Tongue (tissue), 2 donors: ENCODE data around the gene DPYSL5. TPM values are rescaled to one million over a fixed set of nuclear protein-coding genes. Genes with fewer than 3 reads are reported as not detected.
"Not testable (repeated sequence)": the region's sequence is repeated elsewhere in the genome, so short reads cannot be mapped to it uniquely, and the experiment has no call there.

Source experiments
- DNase-seq: peaks from one replicate; pipeline ENCODE4 v3.0.0-alpha.2; 2015
- total RNA-seq: library from RNA; depleted of rRNA; stranded (reverse); fragments of >200 nt; gene quantifications from one replicate; pipeline ENCODE4 v1.2.3, GENCODE V29; 2014

DPYSL5 gene
- total RNA-seq, 1 donor from 2014 or later: 3.3 TPM

DNA sequence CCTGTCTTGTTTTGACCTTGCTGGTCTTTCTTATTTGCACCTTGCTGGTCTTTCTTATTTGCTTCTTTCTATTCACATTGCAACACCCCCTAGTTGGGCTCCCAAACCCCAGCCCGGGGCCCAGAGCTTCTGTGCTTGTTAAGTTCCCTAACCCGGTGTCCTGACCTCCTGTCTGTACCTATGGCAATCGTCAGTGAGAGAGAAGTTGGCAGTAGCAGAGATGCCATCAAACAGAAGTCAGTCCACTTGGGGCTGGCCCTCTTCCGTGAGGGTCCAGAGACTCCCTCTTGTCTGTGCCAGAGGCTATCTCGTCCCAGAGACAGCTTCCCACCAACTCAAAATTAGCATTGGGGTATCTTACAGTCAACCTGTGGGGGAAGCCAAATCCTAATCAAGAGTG is 55.7 kb downstream of the DPYSL5 start:
- no peak for DNase-seq

DNA sequence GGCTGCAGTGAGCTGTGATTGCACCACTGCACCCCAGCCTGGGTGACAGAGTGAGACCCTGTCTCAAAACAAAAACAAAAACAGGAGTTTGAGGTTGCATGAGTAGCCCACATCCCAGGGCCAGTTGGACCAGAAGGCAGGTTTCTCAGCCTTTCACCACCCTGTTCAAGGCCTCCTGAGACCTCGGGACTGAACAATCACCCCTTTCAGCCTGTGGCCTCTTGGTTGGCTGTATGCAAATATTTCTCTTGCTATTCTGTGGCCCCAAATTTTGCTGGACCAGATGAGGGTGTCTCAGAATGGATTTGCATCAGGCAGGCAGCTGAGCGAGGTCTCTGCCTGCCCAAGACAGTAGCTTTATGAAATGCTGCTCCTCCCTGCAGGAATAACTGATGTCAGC is 56.9 kb downstream of the DPYSL5 start:
- DNase-seq: no peak

DNA sequence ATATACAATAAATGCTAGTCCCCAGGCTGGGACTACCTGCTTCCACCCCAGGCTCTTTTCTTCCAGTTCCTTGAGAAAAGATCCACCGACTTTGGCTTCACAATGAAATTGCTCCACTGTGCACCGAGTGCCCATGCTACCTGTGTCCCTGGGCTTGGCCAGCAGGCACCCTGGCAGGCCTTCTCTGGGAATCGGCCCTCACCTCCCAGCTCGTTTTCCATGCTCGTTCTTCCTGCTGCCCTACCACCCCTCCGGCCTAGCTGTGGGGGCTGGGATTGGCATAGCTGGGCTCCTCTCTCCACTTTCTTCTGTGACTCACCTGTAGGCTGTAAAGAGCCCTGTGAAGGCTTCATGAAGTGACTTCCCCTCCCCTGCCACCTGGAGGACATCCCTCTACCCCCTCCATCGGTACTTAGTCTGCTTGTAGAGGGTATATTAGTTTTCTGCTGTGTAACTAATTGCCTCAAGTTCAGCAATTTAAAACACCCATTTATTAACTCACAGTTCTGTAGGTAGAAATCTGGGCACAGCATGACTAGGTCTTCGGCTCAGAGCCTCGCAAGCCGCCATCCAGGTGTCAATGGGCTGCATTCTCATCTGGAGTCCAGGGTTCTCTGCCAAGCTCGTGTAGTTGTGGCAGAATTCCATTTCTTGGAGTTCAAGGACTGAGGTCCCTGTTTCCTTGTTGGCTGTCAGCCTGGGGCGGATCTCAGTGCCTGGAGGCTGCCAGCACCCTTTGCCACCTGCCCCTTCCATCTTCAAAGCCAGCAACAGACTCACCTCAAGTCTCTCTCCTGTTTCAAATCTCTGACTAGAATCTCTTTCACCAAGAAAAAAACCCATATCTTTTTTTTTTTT is 57.6 kb downstream of the DPYSL5 start:
- no peak for DNase-seq

DNA sequence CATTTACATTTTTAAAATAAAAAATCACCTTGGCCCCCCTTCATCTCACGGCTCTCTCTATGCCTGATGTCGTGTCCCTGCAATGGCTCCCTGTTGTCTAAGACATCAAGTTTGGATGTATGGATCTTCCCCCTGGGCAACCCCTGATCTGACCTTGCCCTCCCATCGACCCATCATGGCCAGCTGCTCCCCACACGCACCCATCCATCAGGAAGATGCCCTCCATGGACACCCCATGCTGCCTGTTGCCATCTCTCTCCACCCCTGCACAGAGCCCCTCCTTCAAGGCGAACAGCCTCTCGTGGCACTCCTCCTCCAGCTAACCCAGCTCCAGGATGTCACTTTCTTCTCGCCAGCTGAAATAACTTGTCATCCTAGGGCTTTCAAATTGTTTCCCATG is 59.5 kb downstream of the DPYSL5 start:
- no peak for DNase-seq

DNA sequence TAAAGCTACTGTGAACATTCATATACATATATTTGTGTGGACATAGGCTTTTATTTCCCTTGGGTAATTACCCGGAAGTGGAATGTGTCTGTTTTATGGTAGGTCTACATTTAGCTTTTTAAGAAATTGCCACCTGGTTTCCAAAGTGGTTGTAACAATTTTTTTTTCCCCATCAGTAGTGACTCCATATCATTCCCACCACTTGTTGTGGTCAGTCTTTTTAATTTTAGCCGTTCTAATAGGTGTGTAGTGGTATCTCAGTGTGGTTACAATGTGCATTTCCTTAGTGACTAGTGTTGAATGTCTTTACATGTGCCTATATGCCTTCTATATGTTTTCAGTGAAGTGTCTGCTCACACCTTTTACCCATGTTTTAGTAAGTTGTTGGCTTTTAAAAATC is 62.2 kb downstream of the DPYSL5 start:
- no peak for DNase-seq

DNA sequence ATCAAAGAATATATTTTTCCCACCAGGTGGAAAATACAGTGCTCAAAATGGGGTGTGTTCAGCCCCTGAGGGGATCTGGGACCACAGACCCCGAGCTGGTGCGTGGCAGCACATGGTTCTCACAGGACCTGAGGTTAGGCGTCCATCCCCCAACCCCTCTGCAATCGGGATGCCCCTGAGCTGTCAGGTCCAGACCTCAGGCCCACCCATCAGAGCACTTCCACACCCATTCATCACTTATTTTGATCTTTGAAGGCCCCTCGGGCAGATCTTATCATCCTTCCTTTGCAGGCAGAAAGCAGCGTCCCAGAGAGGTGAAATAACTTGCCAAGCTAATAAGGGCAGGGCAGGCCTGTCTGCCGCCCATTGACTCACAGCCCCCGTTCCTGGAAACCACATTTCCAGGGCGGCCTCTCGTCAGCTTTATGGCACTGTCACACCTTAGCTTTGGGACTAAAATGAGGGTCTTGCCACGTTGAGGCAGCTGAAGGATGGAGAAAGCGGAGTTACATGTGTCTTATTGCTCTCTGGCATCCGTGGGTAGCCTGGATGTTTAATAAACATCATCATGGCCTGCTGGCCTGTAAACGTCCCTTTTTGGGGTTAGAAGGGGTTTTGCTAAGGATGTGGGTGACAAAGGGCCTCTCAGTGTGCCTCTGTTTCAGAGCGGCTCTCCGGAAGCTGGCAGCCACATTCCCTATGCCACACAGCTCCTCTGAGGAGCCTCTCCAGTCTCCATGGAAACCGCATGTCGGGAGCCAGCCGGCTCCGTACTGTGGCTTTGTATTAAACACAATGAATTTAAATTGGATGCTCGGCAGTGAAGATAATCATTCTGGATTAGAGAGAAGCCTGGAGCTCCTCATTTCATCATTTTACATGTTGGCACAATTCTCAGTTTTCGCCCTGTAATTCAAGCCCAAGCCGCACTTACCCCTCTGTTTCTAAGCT is 64.3 kb downstream of the DPYSL5 start:
- peak; percentile 70 for DNase-seq

DNA sequence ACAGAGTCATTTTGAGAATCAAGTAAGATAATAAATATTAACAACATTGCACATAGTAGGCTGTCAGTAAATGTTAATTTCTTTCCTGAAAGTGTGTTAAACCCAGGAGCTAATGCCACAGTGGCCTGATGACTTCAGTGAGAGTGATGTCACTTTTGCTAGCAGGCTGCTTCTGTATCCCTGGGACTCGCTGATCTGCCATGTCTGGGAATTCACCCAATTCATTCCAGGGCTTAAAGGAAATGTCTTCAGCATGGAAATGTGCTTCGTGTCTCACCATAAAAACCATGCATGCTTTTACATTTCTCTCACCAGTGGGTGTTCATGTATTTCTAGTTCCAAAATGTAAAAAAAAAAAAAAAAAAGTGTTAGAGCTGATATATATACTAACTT is 65.7 kb downstream of the DPYSL5 start:
- peak; percentile 71 for DNase-seq

DNA sequence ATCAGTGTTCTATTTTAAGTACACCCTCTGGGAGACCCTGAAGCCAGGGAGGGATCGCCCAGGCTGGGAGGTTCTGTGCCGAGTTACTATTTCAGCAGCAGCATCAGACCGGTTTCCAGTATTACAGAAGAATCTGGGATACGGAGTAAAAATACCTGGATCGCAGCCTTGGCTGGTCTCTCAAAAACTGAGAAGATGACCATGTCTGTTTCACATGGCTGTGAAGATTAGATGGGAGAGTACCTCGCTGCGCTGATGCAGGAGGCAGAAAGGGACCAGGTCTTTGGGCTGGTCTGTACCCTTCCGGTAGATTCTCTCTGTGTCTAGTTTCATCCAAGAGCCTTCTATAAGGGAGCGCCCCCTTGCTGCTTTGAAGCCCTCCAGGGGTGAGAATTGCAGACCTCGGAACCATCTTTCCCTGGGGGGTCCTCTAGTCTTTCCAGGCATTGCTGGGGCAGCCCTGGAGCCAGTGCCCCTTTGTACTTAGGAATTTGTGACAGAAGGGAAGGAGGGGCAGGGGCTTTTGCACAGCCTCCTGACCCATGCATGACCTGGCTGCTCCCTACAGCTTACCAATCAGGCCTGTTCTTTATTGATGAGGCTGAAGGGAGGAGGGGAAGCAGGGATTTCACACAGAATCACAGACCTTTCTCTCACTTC is 66.2 kb downstream of the DPYSL5 start:
- DNase-seq: no peak

DNA sequence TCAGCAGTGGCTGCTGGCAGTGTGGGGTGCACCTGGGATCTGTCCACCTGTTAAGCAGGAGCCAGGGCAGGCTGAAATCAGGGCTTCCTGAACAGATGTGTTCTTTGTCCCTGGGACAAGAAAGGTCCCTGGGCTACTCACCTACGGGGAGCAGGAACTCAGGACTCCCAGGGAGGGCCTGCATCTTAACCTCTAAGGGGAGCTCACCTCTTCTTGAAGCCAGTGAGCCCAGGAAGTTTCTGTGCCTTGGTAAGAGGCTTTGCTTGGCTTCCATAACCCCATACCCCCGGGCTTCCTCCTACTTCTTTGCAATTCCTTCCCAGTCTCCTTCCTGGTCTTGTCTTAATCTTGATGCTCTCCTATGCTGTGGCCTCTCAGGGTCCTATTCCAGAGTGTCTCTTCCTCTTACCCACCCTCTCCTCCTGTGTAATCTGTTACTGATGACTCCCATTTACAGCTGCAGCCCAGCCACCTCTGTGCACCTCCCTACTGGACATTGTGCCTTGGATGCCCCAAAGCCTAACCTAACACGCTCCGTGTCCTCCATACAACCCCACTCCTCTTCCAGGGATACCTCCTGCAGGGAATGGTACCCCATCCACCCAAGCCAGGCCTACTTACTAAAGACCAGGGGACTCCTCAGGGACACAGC is 66.9 kb downstream of the DPYSL5 start:
- DNase-seq: no peak

DNA sequence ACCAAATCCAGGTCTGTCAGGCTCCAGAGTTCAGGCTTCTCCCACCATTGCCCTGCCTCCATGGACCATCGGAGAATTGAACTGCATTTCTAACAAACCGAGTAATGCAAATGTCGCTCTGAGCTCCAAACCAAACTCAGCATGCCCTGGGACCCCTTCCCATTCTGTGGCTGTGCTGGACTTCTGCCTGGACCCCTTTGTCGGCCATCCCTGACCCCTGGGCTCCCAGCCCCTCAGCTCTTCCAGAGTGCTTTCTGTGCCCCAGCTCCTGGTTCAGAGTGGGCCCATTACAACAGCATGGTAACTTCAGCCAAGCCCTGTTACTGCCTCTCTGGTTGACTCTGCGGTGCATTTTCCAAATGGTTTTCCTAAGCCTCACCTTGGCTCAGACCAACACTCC is 67.4 kb downstream of the DPYSL5 start:
- no peak for DNase-seq

DNA sequence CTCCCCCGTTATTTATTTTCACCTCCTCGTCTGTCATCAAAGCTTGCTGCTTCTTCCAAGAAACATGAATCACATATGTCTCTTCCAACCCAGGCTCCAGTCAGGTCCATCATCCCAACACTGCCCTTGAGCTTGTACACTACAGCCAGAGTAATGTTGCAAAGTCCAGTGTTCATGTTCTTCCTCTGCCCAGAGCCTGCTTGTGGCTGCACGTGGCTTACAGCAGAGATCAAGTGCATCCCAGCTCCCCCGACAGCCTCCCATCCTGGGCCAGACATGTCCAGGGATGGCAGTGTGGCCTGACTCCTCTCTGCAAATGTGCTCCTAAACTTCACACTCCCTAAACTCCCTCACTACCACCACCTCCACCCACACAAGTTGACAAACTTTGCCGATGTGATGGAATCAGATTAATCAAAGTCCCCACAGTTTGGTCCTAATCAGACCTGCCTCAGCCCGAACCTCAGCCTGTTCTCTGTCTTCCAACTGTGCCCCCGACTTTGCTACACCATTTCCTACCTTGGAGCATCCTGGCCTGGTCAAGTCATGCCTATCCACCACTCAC is 68.3 kb downstream of the DPYSL5 start:
- DNase-seq: no peak

DNA sequence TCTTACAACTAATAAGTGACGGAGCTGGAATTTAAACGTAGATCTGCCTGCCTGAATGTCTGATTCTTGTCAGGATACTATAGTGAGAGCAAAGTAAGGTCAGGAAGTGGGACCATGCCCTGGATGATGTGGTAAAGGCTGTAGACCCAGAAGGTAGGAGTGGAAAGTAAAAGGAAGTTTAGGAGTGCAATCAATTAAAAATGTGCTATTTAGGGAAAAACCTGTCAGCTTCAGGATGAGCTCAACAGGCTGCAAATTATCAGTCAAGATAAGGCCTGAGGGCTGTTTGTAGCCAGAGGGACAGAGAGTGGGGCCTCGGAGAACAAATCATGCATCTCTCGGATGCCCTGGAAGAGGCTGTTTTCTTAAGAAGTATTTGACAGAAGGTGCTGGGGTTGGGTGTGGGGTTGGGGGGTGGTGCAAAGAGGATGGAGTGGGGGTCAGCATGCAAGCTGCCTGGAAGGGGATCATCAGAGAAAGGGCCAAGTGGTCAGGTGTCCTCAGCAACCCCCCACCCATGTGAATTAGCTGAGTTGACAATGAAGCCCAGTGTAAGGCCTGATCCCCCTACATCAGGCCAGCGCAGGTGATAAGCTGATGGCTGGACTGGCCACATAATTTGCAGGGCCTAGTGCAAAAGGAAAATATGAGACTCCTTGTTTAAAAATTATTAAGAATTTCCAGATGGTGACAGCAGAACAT is 69.4 kb downstream of the DPYSL5 start:
- no peak for DNase-seq

DNA sequence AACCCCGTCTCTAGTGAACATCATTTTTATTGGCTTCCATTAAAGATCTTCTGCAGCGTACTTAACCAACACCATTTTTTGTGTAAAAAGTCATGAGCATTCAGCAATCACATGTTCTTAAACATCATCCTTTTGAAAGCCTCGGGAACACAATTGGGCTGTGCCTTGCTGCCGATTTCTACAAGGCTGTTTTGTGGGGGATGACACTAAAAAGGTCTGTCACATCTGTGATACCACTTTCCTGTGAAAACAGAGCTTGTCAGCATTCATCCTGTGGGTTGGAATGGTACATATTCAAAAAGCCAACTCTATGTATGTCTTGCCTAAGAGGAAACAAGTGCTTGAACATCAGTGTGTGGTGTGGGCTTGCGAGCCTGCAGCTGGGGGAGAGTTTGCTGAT is 73.4 kb downstream of the DPYSL5 start:
- no peak for DNase-seq

DNA sequence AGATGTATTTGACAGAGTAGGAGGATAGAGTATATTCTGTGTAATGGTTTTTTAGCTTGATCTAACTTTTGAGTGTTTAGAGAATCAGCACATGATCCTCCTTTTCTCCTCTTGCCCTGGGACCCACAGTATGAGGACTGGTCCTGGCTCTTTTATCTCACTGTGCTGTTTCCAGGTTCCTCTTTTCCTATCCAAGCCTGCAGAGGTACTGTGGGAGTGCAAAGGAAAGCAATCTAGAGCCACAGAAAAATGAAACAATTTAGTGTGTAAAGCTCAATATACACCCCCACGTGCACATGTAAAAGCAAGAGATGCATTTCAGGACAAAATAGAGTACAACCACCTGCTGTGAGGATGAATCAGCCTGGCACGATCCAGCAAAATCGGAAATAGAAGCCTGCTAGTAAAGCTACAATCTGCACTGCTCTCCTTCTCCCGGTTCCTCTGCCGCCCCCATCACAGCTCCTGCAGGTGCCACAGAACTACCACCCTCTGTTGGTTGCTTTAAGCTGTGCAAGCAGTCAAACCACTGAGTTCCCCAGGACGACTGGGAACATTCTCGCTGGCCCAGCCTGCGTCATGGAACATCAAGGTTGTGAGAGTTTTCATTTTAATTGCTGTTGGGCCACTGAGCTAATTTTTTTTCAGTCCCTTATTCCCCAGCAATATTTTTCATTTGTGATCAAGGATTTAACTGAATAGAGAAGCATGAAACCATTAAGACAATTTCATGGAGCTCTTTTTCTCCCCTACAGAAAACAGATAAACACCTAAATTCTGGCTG is 74.7 kb downstream of the DPYSL5 start:
- DNase-seq: peak; percentile 55

DNA sequence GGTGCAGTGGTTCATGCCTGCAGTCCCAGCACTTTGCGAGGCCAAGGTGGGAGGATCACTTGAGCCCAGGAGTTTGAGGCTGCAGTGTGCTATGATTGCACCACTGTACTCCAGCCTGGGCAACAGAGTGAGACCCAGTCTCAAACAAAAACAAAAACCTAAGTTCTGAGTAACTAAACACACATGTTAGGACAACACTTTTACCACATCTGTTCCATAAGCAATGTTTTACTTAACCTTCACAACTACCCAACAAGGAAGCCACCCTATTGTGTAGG is 75.2 kb downstream of the DPYSL5 start:
- not testable (repeated sequence) for DNase-seq

DNA sequence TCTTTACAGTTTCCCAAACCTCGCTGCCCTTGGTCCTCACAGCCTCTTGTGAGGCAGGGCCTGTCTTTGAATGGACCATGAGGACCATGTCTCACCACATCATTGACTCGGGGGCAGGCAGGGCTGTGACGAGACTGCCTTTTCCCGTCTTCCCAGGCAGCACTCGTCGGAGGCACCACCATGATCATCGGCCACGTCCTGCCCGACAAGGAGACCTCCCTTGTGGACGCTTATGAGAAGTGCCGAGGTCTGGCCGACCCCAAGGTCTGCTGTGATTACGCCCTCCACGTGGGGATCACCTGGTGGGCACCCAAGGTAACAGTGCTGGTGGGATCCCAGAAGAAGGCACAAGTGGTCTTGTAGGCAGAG is 76.8 kb downstream of the DPYSL5 start:
- no peak for DNase-seq

DNA sequence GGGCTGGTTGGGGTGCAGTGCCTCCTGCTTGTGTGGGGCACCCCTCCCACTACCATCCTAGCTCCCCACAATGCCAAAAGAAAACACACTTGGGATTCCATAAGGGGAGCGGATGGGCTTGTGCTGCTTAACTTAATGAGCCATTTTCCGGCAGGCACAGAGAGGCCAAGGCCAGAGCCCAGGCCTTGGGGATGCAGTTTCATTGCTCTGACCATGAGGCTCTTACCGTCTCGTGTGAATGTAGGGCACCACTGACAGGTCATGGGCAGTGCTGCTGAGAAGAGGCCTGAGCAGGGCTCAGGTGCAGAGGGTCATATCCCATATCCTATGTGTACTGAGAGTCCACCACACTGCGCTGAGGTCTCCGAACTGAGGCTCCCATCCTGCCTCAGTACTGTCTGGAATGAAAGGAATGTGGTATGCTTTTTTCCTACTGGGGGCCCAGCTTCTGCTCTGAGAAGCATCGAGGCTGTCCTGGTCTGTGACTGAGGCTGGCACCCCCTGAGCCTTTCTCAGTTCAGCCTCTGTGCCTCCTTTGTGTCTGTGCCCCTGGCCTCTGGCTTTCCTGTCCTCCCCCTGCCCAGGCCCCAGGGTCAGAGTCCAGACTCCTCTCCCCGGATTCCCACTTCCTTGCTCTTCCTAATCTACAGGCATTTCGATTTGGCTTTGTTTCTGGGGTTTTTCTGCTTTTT is 77.3 kb downstream of the DPYSL5 start:
- no peak for DNase-seq

DNA sequence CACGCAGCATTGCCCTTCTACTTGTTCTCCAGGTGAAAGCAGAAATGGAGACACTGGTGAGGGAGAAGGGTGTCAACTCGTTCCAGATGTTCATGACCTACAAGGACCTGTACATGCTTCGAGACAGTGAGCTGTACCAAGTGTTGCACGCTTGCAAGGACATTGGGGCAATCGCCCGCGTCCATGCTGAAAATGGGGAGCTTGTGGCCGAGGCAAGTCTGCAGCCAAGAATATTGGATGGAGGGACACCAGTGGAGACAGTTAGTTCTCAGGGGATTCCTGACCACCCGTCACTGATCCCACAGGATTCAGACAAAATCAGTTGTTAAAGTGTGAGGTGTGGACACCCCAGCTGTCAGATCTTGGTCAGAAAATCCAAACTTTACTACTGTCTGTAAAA is 79.3 kb downstream of the DPYSL5 start:
- DNase-seq: no peak

DNA sequence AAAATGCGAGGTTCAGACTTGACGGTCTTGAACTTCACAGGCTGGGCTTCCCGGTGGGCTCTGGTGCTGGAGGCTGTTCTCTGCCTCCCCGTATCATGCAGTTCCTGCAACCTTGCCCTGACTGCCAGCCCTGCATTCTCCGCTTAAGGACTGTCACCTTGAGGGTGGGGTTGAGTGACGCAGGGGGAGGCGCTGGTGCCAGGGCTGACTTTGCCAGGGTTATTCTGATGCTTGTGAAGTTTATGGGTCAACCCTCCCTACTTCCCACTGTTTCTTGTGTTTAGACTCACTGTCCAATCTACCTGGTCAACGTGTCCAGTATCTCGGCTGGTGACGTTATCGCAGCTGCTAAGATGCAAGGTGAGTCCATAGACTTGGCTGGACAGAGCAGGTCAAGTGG is 85.0 kb downstream of the DPYSL5 start:
- DNase-seq: no peak
